A549 treated with AZD9567 at 1 μM for 4 hours (cell line): Measurements from ENCODE around the gene CD1E. TPM values are rescaled to one million over a fixed set of nuclear protein-coding genes. Genes with fewer than 3 reads are reported as not detected.

Source experiments
- total RNA-seq: library from RNA; stranded (reverse); fragments of 200-300 nt; extraction: Qiagen RNA extraction; gene quantifications from 5 replicates; pipeline ENCODE4 v1.2.3, GENCODE V29; 2022; ENCODE audit not compliant: insufficient read depth

CD1E gene
- not detected in 5 replicates for total RNA-seq

DNA sequence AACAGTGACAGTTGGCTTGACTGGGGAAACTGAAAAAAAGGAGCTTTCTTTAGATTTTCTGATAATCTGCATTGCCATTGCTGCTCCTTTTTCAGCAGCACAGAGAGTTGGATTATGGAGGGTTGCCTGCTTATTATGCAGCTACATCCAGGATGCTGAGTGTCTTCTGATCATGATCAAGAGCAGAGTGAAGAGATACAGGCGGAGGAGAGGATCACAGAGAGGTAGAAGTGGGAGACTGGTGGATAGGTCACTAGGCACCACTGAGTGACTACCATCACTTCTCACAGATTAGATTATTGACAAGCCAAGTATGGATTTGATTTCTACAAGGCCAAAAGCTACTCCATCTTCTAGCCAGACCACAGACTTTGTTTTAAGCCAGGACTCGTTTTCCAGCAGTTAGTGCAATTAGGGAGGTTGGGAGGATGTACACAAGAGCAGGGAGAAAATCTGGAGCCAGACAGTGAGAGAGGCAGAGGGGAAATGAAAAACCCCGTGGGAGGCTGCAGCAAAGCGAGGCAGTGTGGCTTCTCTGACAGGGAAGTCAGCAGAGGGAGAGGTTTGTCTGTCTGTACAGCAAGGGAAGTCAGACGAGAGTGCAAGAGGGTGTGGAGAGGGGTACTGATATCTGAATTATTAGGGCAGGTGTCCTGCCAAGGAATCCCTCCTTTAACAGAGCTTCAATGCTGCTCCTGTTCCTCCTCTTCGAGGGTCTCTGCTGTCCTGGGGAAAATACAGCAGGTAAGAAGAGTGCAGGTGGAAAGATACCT, at the start of gene CD1E:
TSS of gene CD1E (plus strand) at position 592 of the 773 bp plus-strand sequence. CDS start at position 687, 95 bp downstream.

DNA sequence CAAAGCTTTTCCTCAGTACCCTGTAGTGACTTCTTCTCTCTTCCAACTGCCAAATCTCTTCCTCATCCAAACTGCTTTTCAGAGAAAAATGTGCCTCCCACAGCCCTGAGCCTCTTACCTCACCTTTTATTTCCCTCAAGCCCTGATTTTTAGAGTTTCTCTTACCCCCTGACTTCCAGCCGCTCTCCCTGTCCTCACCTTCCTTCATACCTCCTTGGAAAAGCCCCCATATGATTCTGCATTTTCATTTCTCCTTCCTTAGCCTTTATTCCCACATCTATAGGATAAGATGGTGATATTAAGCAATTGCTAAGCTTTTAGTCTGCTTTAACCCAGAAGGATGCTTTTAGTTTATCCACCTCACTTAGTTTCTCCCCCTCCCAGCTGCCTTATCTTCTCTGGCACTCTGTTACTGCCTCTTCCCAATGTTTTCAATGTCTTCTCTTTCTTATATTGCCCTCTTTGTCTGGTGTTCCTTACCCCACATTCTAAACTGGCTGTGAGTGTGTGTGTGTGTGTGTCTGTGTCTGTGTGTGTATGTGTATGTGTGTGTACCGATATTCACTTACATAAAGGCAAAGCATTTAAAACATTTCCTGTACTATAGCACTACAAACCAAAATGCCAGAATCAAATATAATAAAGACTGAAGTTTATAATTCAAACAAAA, 22.1 kb upstream of the CD1E start, which contains the start of gene CD1B:
TSS of gene CD1B (minus strand) at position 51 of the 670 bp plus-strand sequence. CDS start 108 bp downstream, outside the sequence.

DNA sequence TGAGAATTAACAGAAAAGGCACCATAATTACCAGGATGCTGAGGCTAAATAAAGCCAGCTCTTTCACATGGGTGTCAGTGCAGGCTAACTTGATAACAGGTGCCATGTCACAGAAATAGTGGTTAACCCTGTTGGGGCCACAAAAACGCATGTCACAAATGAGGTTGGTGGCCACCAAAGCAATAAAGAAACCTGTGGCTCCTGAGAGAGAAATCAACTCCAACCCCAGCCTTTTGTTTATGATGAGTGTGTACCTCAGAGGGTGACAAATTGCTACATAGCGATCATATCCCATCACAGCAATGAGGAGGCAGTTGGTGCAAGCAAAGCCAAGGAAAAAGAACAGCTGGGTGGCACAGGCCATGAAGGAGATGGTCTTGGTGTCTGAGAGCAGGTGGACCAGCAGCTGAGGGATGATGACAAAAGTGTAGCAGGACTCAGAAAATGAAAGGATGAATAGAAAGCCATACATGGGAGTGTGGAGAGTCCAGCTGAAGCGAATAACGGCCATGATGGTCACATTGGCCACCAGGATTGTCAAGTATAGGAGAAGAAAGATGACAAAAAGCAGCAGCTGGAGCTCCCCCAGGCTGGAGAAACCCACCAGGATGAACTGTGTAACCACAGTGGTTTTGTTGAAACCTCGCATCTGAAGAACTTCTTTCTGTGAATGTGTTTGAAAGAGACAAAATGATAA, 45.3 kb downstream of the CD1E start, which contains the start of gene OR10T2:
TSS of gene OR10T2 (minus strand) at position 649 of the 697 bp plus-strand sequence. CDS start at position 649, 0 bp downstream.

Other genes with a start within 250 kb of the CD1E start
- 0.05 to 0.06 TPM in 2 of 5 replicates, not detected in the others for gene CD1D, start 173.0 kb upstream of the CD1E start, total RNA-seq
- not detected in 5 replicates for gene CD1A, start 99.5 kb upstream of the CD1E start, total RNA-seq
- not detected in 5 replicates for gene CD1C, start 64.0 kb upstream of the CD1E start, total RNA-seq
- gene CD1B, start 22.4 kb upstream of the CD1E start, total RNA-seq: not detected in 5 replicates
- not detected in 5 replicates for gene OR10T2, start 45.6 kb downstream of the CD1E start, total RNA-seq
- gene OR10K2, start 72.3 kb downstream of the CD1E start, total RNA-seq: not detected in 5 replicates
- not detected in 5 replicates for gene OR10K1, start 107.9 kb downstream of the CD1E start, total RNA-seq
- gene OR10R2, start 118.3 kb downstream of the CD1E start, total RNA-seq: not detected in 5 replicates
- gene OR6Y1, start 200.5 kb downstream of the CD1E start, total RNA-seq: not detected in 5 replicates
- gene OR6P1, start 216.7 kb downstream of the CD1E start, total RNA-seq: not detected in 5 replicates
- not detected in 5 replicates for gene OR10X1, start 226.0 kb downstream of the CD1E start, total RNA-seq